ENCODE results near the gene MARK4. TPM values are rescaled to one million over a fixed set of nuclear protein-coding genes. Genes with fewer than 3 reads are reported as not detected.

MARK4 gene
- total RNA-seq, 2 experiments from 2014 or later: 18.1 to 19.8 TPM

- no peak overlapping the region for H3K4me3 ChIP-seq (ENCODE audit: low read length)
- Mint-ChIP-seq H3K4me3 (no peak overlapping the region), H3K36me3 (ENCODE audit: low read depth) (peaks cover 52% of the 10 kb centered on the region), H3K4me1 (ENCODE audit: low read depth) (no peaks in the 10 kb centered on the region), H3K27ac (no peak overlapping the region), H3K27me3 (no peaks in the 10 kb centered on the region), H3K9me3 (no peaks in the 10 kb centered on the region)
- CTCF ChIA-PET: no interaction called here
- no peaks in the 10 kb centered on the region for H3K4me1 ChIP-seq (ENCODE audit: insufficient read depth, low read length)
- POLR2A ChIA-PET: no interaction called here
- intact Hi-C loops (cut with DNase I, micrococcal nuclease): no loop called here
- peaks cover 38% of the 10 kb centered on the region for H3K36me3 ChIP-seq (ENCODE audit: insufficient read depth, low read length)
- peaks cover 0 to 3% of the 10 kb centered on the region in 2 experiments for H3K9me3 ChIP-seq (ENCODE audit: control insufficient read depth in 1 of 2, insufficient read depth in 1 of 2, low read length in 2 of 2)
- H3K27me3 ChIP-seq (ENCODE audit: control insufficient read depth in 1 of 2, insufficient read depth in 2 of 2, low read length in 2 of 2): no peaks in the 10 kb centered on the region
- peak in 2 of 14 experiments; percentile 12 to 35 for DNase-seq
- no peak for TF ChIP-seq CTCF (IDR thresholded peaks at IDR 0.05)
- H3K27ac ChIP-seq (ENCODE audit: low read depth in 1 of 2, low read length in 2 of 2): no peak overlapping the region
- ATAC-seq (ENCODE audit: poor library complexity): no peak
Observed at GRCh38 chr19:45283443-45284033, 32.5 kb downstream of the MARK4 start.

GRCh38 chr19:45290381-45290931 is 39.4 kb downstream of the MARK4 start:
- Mint-ChIP-seq H3K9me3 (no peaks in the 10 kb centered on the region), H3K4me3 (no peak overlapping the region), H3K27ac (no peak overlapping the region), H3K4me1 (ENCODE audit: low read depth) (no peaks in the 10 kb centered on the region), H3K36me3 (ENCODE audit: low read depth) (peaks cover 75% of the 10 kb centered on the region), H3K27me3 (no peaks in the 10 kb centered on the region)
- Histone ChIP-seq H3K27ac (ENCODE audit: low read depth in 1 of 2, low read length in 2 of 2) (no peak overlapping the region), H3K9me3 (ENCODE audit: control insufficient read depth in 1 of 2, insufficient read depth in 1 of 2, low read length in 2 of 2) (peaks cover 0 to 6% of the 10 kb centered on the region in 2 experiments), H3K36me3 (ENCODE audit: insufficient read depth, low read length) (peaks cover 35% of the 10 kb centered on the region), H3K27me3 (ENCODE audit: control insufficient read depth in 1 of 2, insufficient read depth in 2 of 2, low read length in 2 of 2) (no peaks in the 10 kb centered on the region), H3K4me1 (ENCODE audit: insufficient read depth, low read length) (no peaks in the 10 kb centered on the region), H3K4me3 (ENCODE audit: low read length) (no peak overlapping the region)
- no peak for DNase-seq
- intact Hi-C loops (cut with DNase I, micrococcal nuclease): no loop called here
- ChIA-PET CTCF (no interaction called here), POLR2A (no interaction called here)
- no peak for TF ChIP-seq CTCF (IDR thresholded peaks at IDR 0.05)
- ATAC-seq (ENCODE audit: poor library complexity): no peak

- DNase-seq: no peak
- H3K27me3 Mint-ChIP-seq: no peaks in the 10 kb centered on the region
- POLR2A ChIA-PET: no interaction called here
Observed at GRCh38 chr19:45291834-45292233, 40.8 kb downstream of the MARK4 start.

More at GRCh38 chr19:45291834-45292233, 40.8 kb downstream of the MARK4 start:
- Mint-ChIP-seq H3K4me1 (ENCODE audit: low read depth) (no peaks in the 10 kb centered on the region), H3K36me3 (ENCODE audit: low read depth) (peaks cover 75% of the 10 kb centered on the region), H3K27ac (no peak overlapping the region), H3K9me3 (no peaks in the 10 kb centered on the region), H3K4me3 (no peak overlapping the region)
- no peak overlapping the region for H3K27ac ChIP-seq (ENCODE audit: low read depth in 1 of 2, low read length in 2 of 2)
- H3K36me3 ChIP-seq (ENCODE audit: insufficient read depth, low read length): peaks cover 40% of the 10 kb centered on the region
- no peak for TF ChIP-seq CTCF (IDR thresholded peaks at IDR 0.05)
- intact Hi-C loops (cut with DNase I, micrococcal nuclease): no loop called here
- peaks cover 0 to 6% of the 10 kb centered on the region in 2 experiments for H3K9me3 ChIP-seq (ENCODE audit: control insufficient read depth in 1 of 2, insufficient read depth in 1 of 2, low read length in 2 of 2)
- no peaks in the 10 kb centered on the region for H3K27me3 ChIP-seq (ENCODE audit: control insufficient read depth in 1 of 2, insufficient read depth in 2 of 2, low read length in 2 of 2)
- no peak overlapping the region for H3K4me3 ChIP-seq (ENCODE audit: low read length)
- CTCF ChIA-PET: no interaction called here
- ATAC-seq (ENCODE audit: poor library complexity): no peak
- H3K4me1 ChIP-seq (ENCODE audit: insufficient read depth, low read length): no peaks in the 10 kb centered on the region

Measured in CD4-positive, alpha-beta T cell (primary cell).